HG02763 (cell line): ENCODE results near the gene ACTL7B.

ENCODE experiments used
- ATAC-seq: cut with Tn5 transposase; IDR thresholded peaks from one replicate; pipeline ENCODE4 v1.9.1; 2021; ENCODE audit warnings: mild to moderate bottlenecking, moderate library complexity; ENCODE audit not compliant: unreplicated experiment

ACTL7B gene

DNA sequence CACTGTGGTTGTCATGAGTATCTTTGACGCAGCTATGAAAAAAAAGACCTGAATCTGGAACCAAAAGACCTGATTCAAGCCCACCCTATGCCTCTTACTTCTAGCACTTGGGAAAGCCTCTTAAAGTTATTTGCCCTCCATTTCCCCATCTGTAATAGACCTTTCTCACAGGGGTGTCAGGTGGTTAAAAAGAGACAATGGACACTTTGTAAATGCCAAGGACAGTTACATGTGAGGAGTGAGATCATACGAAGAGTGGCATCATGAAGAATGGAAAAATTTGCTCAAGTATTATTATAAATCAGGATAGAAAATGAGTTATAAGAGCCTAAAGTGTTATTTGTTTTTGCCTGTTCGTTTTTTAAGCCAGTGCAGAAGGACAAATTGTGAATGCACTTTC lies 46.5 kb downstream of the ACTL7B start:
- ATAC-seq, result no peak
